ENCODE measurements around the gene ARFIP1.
"Not testable (repeated sequence)": the region's sequence is repeated elsewhere in the genome, so short reads cannot be mapped to it uniquely, and the experiment has no call there.

The ARFIP1 gene

GRCh38 chr4:152785639-152786615 is 6.2 kb downstream of the ARFIP1 start:
- DNase-seq = no peak

GRCh38 chr4:152786627-152787026 is 6.9 kb downstream of the ARFIP1 start:
- DNase-seq = no peak

- DNase-seq = no peak
Measured at GRCh38 chr4:152795891-152796290, 16.1 kb downstream of the ARFIP1 start.

GRCh38 chr4:152803541-152803940 is 23.8 kb downstream of the ARFIP1 start:
- no peak for DNase-seq

- no peak for DNase-seq
Measured at GRCh38 chr4:152805071-152805650, 25.4 kb downstream of the ARFIP1 start.

- DNase-seq = no peak
Measured at GRCh38 chr4:152805818-152806217, 26.1 kb downstream of the ARFIP1 start.

- no peak for DNase-seq
Measured at GRCh38 chr4:152806501-152807125, 26.9 kb downstream of the ARFIP1 start.

- DNase-seq = no peak
Measured at GRCh38 chr4:152807294-152807829, 27.6 kb downstream of the ARFIP1 start.

- no peak for DNase-seq
Measured at GRCh38 chr4:152808670-152809069, 28.9 kb downstream of the ARFIP1 start.

GRCh38 chr4:152810715-152811287 is 31.0 kb downstream of the ARFIP1 start:
- no peak for DNase-seq

- DNase-seq = no peak
Measured at GRCh38 chr4:152815078-152815477, 35.3 kb downstream of the ARFIP1 start.

- no peak for DNase-seq
Measured at GRCh38 chr4:152817331-152817730, 37.6 kb downstream of the ARFIP1 start.

GRCh38 chr4:152819026-152819645 is 39.4 kb downstream of the ARFIP1 start:
- DNase-seq = no peak

- DNase-seq = no peak
Measured at GRCh38 chr4:152820073-152820472, 40.3 kb downstream of the ARFIP1 start.

GRCh38 chr4:152822323-152822722 is 42.6 kb downstream of the ARFIP1 start:
- no peak for DNase-seq

GRCh38 chr4:152824561-152824960 is 44.8 kb downstream of the ARFIP1 start:
- DNase-seq = no peak

GRCh38 chr4:152825336-152825735 is 45.6 kb downstream of the ARFIP1 start:
- no peak for DNase-seq

GRCh38 chr4:152828122-152828521 is 48.4 kb downstream of the ARFIP1 start:
- DNase-seq = no peak

GRCh38 chr4:152831416-152831815 is 51.7 kb downstream of the ARFIP1 start:
- no peak for DNase-seq

- DNase-seq = no peak
Measured at GRCh38 chr4:152836936-152837335, 57.2 kb downstream of the ARFIP1 start.

GRCh38 chr4:152839729-152840128 is 60.0 kb downstream of the ARFIP1 start:
- DNase-seq = not testable (repeated sequence)

- no peak for DNase-seq
Measured at GRCh38 chr4:152843481-152844090, 63.8 kb downstream of the ARFIP1 start.
